GM21825 (cell line): ENCODE results near the gene CD48.
A peak's percentile ranks its signal among the peaks of the same experiment; 100 is the strongest.
"Not testable (repeated sequence)": the region's sequence is repeated elsewhere in the genome, so short reads cannot be mapped to it uniquely, and the experiment has no call there.

Source experiments
- ATAC-seq: cut with Tn5 transposase; IDR thresholded peaks from one replicate; pipeline ENCODE4 v1.9.1; 2021; ENCODE audit warnings: mild to moderate bottlenecking, moderate library complexity; ENCODE audit not compliant: unreplicated experiment

The CD48 gene

DNA sequence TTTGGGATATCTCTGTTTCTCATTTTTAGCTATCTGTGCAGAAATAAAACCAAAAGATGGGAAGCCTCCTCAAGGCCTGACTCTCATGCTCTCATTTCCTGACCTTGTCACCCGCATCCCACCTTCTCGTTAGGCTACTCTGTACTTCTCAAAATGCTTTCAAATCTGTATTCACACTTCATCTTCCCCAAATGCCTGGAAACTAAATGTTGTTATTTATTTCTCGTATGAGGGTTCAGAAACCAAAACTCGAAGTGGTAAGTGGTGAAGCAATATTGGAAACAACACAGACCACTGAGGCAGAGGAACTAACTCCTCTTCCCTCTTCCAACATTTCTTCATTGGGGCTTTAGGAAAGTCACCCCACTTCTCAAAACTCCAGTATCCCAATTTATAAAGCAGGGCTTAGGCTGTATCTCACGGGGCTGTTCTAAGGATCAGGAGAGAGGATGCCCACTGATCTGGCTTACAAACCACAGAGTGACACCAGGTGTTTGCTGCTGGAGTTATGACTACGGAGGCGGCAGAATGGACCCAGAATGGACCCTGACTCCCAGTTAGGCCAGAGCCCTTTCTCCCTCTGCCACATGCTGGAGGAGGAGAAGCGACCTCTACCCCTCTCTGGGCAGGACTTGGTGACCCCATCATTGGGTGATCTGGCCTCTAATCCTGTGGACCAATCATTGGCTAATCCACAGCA, 31.0 kb upstream of the CD48 start:
- ATAC-seq, result no peak

DNA sequence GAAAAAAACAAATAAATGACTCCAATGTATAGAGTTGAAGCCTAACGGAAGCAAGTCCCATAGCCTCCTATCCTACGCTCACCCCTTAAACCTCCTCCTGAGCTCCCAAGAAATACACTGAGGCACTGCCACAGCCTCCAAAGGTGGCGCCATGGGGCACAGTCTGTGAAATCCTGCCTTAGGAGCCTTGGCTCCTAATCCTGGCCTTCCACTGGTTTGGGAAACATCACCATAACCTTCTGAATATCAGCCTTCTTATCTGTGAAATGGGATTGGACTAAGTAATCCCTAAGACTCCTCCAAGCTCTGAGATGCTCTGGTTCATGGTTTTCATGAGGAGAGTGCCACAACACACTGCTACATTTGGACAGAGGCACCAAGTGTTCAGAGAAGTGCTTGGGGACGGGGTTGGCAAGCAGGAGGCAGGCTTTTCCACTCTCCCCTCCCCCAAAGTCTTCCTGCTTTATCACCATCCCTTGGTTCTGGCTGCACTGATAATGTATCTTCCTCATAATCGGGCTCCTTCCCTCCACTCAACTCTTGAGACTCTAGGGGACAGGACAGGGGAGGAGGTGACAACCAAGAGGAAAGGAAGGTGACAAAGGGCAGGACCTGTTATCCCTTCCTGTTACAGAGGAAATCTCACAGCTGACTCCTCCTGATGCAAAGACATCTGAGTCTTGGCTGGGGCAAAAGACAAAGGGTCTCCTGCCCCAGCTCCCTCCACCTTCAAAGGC, 30.2 kb upstream of the CD48 start:
- ATAC-seq, result no peak

DNA sequence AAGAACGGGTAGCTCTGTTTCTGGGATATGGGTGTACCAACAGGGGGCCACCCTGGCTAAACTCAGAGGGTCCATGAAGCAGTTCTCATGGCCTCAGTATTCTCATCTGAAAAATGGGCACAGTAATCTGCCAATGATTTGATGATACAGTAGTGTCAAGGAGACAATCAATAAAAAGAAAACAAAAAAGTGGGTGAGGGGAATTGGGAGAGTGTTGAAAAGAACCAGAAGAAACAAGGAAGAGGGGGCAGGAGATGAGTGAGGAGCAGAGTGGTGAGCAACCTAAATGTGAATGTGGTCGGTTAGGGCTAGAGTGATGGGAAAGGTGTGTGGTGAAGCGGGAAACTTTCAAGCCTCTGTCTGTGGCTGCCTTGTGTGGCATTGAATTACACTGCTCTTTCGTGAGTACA, 29.5 kb upstream of the CD48 start:
- ATAC-seq, result no peak

DNA sequence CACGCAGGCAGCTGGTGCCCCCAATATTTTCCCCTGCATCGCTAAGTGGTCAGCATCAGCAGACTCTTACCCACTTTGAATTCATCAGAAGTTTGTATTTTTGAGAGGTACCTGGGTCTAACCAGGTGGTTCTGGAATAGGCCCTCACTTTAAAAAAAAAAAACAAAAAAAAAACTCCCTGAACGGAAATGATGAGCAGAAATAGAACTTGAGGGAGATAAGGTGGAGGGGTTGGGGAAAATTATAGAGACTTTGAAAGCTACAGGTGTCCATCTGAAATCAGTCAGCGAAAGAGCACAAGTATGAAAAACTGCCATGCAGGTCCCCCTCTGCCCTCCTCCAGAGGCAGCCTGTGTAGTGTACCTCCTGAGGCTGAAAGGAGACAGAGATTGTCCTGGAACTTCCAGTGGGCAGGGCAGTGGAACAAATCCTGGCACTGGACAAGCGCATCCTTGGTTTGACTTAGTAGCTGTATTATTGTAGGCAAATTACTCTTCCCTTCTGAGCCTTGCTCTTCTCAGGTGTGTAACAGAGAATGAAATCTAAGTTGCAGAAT, 28.6 kb upstream of the CD48 start:
- no peak for ATAC-seq

DNA sequence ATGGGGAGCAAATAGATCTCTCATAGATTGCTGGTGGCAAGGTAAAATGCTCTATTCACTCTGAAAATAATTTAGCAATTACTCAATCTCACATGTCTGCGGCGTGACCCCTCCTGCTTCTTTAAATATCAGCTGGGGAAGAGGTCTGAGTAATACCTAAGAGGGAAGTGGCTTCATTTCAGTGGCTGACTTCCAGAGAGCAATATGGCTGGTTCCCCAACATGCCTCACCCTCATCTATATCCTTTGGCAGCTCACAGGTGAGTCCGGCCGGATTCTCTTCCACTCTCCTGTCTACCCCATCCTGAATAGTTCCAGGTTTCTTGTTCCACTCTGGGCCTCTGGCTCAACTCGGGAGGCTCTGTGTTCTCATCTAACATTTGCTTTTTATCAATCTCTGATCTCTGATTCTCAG, 27.5 kb upstream of the CD48 start, which contains the start of gene SLAMF7:
TSS of gene SLAMF7 (plus strand) at position 150 of the 414 bp plus-strand sequence. CDS start at position 205, 55 bp downstream.
- peak; percentile 58 for ATAC-seq

DNA sequence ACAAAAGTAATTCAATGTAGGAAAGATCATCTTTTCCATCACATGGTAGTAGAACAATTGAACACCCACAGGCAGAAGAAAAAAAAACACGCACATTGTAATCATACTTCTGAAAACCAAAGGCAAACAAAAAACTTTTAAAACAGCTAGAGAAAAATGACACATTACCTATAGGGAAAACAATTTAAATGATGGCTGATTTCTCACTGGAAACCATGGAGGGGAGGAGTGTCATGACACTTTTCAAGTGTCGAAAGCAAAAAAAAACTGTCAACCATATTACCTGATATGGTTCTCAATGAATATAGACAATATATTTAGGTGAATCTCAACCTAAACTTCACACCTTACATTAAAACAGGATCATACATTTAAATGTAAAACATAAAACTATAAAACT, 26.6 kb upstream of the CD48 start:
- ATAC-seq, result no peak

DNA sequence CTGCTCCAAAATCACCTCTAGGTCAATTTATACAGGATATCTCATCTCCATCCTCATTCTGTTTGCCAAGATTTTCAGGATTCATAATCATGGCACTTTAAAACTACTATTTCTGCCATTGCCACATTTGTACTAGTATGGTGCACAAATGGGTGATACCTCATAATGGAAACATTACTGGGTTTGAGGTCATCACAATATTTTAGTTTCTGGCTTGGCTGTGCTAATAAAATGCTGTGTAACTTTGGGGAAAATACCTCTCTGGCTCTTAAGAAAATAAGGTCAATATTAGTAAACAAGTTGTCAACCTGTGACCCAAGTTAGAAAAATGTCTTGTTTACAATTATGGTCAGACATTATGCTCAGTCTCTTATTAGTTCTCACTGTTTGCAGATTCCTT, 22.7 kb upstream of the CD48 start:
- no peak for ATAC-seq

DNA sequence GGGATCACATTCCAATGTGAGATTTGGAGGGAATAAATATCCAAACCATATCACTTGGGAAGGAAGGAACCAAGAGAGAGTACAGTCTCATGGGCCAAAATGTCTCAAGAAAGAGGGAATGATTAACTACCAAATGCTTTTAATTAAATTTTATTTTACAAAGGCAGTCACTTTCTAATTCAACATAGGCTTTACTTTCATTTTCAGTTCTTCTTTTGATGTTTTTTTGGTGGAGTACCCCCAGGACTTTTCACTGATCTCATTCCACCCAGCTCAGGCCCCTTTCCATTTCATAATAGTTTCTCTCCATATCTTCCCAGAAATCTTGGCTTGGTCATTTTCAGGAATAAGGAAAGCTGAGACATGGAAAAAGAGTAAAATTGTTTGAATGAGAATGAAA, 22.3 kb upstream of the CD48 start:
- ATAC-seq, result no peak

DNA sequence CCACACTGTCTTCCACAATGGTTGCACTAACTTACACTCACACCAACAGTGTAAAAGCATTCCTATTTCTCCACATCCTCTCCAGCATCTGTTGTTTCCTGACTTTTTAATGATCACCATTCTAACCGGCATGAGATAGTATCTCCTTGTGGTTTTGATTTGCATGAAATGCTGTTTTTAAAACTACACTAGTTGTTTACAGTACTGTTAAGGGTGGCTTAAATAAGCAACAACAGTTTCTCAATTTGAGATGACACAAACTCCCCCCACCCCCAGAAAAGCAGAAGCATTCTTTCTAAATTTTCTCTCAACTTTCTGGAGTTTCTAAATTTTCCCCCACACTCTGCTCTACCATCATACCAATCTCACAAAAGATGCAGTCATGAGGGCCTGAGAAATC, 20.4 kb upstream of the CD48 start:
- no peak for ATAC-seq

DNA sequence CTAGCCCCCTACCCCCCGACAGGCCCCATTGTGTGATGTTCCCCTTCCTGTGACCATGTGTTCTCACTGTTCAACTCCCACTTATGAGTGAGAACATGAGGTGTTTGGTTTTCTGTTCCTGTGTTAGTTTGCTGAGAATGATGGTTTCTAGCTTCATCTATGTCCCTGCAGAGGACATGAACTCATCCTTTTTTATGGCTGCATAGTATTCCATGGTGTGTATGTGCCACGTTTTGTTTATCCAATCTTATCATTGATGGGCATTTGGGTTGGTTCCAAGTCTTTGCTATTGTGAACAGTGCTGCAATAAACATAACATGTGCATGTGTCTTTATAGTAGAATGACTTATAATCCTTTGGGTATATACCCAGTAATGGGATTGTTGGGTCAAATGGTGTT, 19.9 kb upstream of the CD48 start:
- ATAC-seq, result not testable (repeated sequence)

DNA sequence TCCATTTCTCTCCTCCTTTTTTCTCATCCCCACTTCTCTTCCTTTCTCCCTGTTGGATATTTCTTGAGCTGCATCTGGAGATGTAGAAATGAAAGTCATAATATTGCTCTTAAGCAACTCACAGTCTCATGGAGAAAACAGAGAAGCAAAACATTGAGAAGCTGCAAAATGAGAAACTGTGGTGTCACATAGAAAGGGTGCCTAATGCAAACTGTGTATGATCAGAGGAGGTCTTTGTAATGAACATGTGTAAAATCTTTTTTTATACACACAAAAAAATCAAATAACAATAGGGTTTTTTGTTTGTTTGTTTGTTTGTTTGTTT, 15.7 kb upstream of the CD48 start:
- no peak for ATAC-seq

DNA sequence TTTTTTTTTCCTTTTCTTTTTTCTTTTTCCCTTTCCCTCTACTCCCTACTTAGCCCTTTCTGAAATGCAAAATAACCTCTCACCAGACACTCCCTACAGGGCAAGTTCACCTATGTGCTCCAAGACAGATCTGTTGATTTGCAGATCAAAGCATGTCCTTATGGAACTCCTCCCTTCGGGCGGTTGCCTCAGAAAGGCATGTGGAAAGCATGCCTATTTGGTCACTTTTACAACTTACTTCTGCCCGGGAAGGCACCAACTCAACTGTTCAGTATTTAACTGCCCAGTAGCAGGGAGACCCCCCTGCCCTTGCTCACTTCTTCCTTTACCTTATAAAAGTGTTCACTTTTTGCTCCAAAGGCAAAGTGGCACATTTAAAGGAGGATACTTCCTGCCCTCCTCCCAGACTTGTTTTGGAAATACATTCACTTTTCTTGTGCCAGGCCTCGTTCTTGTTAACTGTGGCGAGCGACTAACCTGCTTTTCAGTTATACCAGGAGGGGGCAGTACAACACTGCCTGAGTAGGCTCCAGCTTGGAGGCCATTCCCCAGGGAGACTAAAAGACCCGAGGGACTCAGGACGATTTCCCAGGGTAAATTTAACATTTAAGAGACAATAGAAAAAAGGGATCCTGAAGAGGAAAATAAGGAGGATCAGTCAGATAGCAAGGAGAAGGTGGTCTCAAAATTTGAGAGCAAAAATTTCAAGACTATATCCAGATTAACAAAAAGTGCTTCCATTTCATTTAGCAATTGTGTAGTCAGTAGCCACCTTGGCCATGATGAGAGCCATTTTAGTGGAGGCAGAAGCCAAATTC, 15.1 kb upstream of the CD48 start:
- ATAC-seq, result peak; percentile 41

DNA sequence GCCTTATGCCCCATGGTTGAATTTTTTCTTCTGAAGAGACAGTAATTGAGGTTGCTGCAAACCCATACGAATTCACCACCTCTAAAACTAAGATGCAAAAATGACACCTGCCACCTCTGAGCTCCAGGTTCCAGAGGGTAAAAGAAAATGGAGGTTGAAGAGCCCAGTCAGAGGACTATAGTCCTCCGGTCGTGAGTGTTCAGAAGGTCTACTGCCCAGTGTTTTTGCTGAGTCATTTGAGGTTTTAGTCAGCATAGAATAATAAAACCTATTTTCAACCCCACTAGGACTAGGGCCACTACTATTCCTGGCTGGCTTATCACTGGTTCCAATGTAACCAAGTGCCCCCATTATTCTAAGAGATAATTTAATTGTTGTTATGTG, 14.5 kb upstream of the CD48 start:
- ATAC-seq, result peak; percentile 30

DNA sequence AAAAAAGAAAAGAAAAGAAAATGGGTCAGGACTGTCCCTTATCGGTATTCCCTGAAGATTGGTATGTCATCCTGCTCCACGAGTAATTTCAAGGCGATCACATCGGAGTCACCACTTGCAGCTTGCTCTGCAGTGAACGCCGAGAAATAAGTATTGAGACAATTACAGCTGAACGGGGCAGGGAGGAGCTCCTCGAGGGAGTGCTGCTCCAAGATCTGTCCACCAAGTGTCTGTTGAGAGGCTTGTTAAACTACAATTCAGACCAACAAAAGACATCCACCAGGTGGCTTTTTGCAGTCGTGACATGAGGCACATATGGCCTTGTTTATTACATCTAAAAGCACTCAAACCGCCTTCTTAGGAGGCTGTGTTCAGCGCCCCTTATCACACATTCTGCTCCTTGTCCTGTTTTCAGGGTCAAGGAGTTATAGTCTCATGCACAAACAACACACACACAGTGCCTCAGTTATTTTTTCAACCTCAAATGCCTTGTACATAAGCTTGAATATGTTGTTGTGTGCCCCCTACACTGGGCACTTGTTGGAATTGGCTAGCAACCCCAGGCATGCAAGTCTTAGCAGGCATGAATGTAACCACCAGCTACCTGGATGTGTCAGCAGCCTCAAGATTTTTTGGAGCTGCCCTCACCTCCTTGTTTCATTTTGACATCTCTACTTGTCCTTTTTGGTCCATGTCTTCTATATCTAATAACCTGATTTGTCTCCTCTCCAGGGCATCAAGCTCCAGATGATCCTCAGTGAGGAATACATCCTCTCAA, 13.0 kb upstream of the CD48 start:
- ATAC-seq, result no peak

DNA sequence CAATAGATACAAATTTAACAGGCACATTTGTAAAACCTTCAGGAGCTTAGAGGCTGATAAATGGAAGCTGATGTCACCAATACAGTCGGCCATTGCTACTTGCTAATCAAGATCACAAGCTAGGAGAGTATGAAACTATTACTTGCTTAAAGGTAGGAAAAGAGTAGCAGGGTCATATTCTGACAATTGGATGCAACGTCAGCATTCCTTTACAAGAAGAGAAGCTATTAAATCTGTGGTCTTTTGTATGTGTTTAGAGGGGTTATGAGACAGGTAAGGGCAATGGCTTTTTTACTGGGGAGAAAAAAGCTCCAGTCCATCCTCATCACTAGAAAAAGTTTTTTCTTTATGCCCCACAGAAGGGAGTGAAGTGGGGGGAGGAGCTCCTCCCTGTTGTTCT, 11.7 kb upstream of the CD48 start:
- ATAC-seq, result no peak

DNA sequence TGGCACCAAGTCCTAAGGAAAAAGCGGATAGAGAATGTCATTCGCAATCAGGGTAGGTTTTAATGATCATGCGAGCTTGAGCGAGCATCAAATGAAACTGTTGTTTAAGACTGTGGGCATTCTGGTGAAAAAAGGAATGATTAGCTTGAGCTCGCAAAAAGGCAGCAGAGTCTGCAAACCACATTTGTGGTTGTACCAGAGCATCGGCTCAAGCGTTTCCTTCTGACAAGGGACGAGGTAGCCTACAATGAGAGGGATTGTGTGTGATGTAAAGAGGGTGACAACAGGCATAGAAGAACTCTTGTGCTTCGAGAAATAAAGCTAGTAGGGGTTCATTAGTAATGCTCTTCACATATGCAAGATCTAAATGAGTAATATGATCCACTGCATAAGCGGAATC, 11.1 kb upstream of the CD48 start:
- no peak for ATAC-seq

DNA sequence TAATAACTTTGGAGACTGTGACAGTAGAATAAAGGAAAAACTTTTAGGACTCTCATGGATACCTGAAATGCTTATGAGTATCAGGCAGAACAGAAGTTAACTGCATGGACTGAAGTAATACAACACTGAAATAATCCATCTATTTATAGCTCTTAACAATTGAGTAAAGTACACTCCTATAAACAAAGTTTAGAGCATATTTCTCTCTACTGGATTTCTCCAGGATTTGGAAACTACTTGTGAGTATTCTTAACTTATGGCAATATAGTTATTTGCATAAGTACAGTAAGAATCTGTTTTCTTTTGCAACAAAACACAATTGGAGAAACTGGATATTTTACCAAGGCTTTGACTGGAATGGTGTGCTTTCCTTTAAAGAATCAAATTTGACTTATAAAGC, 9.9 kb upstream of the CD48 start:
- no peak for ATAC-seq

DNA sequence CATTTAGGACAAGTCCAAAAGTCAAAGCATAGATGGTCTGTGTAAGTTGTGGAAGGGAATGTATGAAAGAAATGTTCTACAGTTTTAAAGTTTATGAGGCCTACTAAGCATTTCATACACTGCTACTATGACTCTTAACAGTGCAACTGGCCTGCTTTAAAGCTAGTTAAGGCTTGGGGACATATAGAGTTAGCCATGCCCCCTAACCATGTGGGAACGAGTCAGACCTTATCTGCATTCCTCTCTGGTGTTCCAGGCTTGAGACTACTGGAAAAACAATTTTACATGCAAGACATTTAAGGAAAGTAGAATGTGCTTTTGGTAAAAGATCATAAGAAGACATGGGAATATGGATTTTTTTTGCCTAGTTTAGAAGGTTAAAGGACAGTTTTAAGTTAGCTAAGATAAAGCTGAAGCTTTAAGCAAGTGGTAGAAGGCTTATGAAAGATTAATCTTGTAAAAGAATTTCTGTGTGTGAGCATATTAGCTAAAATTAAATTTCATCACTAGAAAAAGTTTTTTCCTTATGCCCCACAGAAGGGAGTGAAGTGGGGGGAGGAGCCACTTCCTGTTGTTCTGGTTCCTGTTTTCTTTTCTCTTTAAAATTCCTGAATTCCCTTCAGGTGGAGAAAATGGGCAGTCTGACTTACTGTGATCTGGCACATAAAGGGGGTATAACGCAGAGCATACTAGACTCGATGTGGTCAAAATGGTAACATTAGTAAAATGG, 8.9 kb upstream of the CD48 start:
- no peak for ATAC-seq

DNA sequence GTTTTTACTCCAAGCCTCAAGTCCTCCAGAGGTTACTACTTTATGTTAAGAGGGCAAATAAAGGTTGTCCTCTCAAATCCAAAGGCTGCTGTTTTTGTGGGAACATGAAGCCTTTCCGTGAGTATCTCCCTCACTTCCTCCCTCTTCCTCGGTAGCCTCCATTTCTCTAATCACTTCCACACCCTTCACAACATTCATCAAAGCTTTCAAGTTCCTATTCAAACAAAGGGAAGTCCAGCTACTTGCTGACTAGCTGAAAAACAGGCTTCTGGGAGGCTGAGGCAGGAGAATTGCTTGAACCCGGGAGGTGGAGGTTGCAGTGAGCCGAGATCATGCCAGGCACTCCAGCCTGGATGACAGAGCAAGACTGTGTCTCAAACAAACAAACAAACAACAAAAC, 6.6 kb upstream of the CD48 start:
- ATAC-seq, result no peak

DNA sequence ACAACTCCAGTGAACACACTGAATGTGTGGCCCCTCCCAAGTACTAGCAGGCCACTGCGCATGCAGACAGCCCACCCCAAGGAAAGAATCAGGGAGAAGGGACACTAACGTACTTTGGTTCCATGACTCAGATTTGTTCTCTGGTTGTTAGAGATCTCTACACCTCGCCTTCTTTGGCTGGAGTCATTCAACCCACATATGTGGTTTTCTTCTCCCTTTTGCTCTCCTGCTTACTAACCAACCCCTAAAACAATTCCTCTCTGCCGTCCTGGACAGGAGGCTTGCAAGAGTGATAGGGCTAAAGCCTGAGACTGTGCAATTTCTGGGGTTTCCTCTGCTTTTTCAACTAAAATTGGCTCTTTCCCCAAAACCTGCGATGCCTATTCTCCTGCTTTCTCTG, 5.7 kb upstream of the CD48 start:
- ATAC-seq, result no peak
